GM19324 (cell line): ENCODE data around the gene TMEM116.
"Not testable (repeated sequence)": the region's sequence is repeated elsewhere in the genome, so short reads cannot be mapped to it uniquely, and the experiment has no call there.

Experiments used
- ATAC-seq: cut with Tn5 transposase; IDR thresholded peaks from one replicate; pipeline ENCODE4 v1.9.1; 2021; ENCODE audit warnings: mild to moderate bottlenecking, moderate library complexity; ENCODE audit not compliant: unreplicated experiment, low FRiP score

The TMEM116 gene

DNA sequence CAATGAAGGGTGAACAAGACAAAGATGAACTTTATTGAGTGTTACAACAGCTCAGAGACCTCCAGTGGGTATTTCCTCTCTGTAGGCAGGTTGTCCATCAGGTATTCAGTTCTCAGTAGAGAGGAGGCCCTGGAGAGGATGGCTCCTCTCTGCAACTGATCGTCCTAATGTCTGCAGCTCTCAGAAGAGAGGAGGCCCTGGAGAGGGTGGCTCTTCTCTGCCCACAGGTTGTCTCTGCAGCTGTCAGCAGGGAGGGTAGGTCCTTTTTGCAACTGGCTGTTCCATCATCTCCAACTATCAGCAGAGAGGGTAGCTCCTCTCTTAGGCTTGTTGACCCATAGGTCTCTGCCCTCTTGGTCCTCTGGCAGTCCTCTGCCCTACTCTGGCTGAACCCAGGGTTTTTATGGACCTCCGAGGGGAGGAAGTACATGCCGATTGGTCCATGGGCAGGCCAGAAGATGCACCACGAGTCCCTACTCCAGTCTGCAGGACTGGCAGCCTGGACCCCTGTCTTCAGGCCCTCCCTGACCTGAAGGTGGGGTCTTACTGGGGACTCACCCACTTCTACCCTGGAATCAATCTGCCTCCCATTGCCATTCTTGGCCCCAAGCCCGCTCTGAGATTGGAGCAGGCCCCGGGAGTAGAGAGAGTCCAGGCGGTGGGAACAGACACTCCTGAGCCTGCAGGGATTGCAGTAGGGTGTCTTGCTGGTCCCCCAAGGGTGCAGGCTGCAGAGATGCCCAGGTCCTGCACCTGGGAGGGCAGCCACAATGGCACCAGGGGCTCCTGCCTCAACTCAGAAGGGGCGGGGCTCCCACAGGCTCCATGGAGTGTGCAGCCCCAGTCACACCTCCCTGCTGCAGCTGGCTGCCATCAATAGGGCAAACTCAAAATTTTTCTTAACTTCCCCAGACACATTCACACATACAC, 2.3 kb downstream of the TMEM116 start:
- ATAC-seq, result no peak

DNA sequence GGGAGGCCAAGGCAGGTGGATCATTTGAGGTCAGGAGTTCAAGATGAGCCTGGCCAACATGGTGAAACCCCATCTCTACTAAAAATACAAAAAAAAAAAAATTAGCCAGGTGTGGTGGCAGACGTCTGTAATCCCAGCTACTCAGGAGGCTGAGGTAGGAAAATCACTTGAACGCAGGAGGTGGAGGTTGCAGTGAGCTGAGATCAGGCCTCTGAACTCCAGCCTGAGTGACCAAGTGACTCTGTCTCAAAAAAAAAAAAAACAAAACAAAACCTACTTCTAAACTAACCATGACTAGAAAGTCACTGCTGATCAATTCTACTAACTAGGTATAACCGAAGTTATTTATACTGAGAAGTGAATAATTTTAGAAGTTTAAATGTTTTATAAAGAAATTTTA, 3.4 kb downstream of the TMEM116 start:
- not testable (repeated sequence) for ATAC-seq

DNA sequence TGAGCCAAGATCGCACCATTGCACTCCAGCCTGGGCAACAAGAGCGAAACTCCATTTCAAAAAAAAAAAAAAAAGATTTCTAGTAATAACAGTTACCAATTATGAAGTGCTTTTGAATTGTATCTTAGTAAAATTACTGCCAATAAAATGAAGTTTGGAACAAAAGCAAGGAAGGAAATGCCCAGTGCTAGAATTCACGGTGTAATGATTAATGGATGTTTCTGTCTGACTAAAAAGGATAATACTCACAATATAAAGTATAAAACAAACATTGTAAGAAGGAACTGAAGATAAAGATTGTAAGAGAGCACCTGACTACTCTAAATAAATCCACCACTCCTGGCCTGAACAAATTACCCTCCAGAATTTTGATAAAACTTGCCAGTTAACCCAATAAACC, 4.0 kb downstream of the TMEM116 start:
- ATAC-seq, result no peak

DNA sequence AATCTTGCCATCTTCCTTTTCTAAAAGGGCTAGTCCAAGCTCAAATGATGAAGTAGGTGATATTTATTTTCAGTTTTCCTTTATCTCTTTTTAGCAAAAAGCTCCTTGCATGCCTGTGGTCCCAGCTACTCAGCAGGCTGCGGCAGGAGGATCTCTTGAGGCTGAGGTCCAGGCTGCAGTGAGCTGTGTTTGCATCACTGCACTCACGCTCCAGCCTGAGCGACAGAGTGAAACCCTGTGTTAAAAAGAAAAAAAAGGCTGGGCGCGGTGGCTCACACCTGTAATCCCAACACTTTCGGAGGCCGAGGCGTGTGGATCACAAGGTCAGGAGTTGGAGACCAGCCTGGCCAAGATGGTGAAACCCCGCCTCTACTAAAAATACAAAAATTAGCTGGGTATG, 5.0 kb downstream of the TMEM116 start:
- no peak for ATAC-seq

DNA sequence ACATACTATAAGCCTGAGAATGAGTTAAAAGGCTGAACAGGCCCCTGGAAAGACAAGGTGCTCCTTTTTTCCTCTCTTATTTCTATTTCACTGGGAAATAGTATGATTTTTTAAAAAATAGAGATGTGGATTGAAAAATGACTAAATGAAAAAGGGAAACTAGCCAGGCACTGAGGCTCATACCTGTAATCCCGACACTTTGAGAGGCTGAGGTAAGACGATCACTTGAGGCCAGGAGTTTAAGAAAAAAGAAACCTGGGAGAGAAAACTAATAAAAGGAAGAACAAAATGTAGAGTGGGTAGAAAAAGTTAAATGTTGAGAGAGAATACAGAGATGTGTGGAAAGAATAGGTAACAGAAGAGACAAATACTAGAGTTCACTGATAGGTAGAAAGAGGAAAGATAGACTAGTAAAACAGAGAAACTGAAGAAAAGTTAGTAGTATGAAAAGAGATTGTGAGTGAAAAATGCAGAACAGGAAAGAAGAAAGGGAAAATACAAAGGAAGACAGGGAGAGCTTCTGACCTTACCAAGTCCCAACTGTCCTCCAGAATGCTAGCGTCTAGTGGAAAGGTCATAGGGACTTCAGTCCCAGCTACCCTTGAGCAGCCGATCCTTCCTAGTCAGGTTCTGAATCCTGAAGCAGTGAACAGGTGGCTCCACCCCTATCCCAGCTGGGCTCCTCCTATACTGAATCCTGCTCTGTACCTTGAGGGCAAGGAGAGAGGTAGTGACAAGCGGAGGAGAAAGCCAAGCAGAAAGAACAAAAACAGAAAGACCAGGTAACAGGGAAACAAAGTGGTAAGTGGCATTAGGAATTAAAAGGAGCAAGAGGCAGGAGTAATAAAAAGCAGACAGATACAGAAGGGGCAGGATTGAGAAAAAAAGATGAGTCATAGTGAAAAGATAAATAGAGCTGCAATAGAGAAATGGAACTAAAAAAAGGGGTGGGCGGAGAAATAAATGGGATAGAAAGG, 7.3 kb downstream of the TMEM116 start:
- no peak for ATAC-seq

DNA sequence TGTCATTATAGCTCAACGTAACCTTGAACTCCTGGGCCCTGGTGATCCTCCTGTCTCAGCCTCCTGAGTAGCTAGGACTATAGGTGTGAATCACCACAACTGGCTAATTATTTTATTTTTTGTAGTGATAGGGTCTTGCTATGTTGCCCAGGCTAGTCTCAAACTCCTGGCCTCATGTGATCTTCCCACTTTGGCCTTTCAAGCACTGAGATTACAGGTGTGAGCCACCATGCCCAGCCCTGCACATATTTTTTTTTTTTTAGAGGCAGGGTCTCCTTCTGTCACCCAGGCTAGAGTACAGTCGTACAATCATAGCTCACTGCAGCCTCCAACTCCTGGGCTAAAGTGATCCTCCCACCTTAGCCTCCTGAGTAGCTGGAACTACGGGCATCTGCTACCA, 8.9 kb downstream of the TMEM116 start:
- ATAC-seq, result no peak

DNA sequence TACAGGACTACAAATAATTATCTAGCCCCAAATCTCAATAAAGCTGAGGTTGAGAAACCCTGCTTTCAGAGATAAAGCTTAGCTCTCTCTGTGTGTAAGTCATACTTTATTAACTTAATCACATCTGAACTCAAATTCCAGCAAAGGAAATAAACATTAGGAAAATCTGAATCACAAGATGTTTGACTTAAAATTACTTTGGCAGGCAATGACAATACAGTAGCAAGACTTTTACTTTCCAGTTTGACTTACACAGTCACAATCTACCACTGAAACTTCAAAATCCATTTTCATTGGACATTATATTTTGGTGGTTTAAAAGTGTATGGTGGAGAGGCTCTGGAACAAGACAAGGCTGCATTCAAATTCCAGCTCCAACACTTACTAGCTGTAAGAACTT, 11.4 kb downstream of the TMEM116 start:
- no peak for ATAC-seq

DNA sequence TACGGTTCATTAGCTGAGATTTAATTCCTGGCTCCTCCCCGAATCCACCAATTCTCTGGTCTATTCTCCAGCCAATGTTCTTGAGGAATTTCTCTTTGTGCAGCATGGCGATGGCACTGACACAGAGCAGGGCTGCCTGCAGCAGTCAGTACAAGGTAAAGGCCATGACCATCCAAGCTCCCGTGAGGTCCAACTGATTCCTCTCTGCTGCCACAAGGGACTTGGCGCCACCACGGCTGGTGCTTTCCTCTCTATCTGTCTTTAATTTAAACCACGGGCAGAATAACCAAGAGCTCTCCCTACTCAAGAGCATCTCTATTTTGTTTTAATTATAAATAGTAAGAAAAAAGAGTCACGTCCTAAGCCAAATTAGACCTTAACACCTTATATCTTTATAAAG, 12.1 kb downstream of the TMEM116 start:
- ATAC-seq, result no peak

DNA sequence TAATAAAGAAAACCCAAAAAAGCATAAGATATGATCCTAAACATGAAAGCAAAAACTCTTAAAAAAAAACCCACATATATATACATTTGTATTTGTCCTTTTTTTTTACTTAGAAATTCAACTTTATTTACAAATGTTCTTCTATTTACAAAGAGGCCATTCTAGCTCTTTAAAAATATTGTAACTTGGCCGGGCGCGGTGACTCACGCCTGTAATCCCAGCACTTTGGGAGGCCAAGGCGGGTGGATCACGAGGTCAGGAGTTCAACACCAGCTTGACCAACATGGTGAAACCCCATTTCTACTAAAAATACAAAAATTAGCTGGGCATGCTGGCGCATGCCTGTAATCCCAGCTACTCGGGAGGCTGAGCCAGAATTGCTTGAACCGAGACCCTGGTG, 13.8 kb downstream of the TMEM116 start:
- ATAC-seq, result not testable (repeated sequence)

DNA sequence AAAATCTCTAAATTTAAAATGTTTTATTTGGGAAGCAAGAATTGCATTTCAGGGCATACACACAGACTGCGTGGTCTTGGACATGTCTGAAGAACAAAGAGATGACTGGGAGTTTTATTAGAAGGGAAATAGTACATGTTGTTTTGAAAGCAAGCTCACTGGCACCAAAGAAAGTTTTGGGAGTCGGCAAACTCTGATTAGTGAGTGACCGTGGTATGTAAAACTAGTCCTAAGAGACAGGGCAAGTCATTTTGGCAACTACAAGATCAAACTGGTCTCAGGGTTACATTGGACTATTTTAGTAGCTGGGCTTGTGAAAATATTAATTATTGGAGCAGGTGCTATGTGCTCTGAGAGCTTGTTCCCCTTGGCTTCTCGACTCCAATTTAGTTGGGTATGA, 14.9 kb downstream of the TMEM116 start:
- ATAC-seq, result no peak

DNA sequence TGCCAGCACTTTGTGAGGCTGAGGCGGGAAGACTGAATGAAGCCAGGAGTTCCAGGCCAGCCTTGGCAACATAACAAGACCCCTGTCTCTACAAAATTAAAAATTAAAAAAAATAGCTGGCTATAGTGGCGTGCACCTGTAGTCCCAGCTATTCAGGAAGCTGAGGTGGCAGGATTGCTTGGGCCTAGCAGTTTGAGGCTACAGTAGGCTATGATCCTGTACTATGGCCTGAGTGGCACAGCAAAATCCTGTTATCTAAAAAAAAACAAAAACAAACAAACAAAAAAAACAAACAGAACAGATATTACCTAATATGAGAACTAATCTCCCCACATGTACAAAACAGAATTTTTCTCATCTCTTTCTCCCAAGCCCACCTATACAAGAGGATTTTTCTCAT, 15.7 kb downstream of the TMEM116 start:
- ATAC-seq, result no peak

DNA sequence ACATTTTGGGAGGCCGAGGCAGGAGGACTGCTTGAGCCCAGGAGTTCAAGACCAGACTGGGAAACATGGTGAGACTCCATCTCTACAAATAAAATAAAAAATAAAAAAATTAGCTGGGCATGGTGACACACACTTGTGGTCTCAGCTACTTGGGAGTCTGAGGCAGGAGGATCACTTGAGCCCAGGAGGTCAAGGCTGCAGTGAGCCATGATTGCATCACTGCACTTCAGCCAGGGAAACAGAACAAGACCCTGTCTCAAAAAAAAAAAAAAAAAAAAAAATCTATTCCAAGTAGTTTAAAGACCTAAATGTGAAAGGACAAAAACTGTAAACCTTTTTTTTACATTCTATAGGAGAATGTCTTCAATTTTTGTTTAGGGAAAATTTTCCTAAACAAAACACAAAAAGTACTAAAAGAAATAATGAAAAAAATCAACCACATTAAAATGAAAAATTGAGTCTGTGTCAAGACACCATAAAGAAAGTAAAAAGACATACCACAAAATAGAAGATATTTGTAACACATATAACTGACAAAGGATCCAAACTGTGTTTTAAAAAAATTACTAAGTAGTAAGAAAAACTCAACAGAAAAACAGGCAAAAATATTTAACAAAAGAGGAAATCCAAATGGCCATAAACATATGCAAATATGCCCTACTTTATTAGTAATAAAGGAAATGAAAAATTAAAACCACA, 17.0 kb downstream of the TMEM116 start:
- ATAC-seq, result no peak

DNA sequence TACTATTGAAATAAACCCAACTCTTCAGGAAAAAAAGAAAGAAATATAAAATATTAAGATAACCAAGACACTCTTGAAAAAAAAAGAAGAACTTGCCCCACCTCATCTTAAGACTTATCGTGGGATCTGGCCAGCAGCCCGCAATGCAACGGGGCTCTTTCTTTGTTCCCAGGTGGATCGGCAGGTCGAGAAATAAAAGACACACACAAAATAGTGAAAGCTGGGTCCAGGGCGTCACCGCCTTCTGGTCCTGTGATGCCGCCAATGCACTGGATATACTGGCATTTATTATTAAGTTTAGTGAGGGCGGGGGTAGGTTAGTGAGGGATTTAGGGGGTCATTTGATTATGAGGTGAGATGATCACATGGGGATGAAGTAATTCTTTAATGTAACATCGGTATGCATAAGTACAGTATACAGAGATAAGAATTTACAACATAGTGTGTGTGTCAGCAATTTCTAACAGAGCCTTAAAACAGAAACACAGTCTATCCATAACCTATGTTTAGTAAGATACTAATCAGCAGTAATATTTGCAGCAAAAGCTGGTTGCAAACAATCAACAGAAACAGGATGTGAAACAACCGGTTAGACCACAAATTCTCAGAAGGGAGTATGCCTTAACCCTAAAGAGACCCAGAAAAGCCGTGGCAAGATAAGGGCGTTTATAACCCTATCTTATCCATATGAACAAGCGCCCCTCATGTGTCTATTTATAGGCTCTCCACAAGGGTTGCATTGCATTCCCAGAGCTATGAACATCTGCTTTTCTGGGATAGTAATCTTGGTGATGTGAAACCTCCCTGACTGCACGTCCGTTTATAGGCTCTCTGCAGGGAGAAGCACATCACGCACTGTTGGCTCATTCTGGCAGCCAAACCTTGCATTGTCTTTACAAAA, 18.5 kb downstream of the TMEM116 start:
- not testable (repeated sequence) for ATAC-seq

DNA sequence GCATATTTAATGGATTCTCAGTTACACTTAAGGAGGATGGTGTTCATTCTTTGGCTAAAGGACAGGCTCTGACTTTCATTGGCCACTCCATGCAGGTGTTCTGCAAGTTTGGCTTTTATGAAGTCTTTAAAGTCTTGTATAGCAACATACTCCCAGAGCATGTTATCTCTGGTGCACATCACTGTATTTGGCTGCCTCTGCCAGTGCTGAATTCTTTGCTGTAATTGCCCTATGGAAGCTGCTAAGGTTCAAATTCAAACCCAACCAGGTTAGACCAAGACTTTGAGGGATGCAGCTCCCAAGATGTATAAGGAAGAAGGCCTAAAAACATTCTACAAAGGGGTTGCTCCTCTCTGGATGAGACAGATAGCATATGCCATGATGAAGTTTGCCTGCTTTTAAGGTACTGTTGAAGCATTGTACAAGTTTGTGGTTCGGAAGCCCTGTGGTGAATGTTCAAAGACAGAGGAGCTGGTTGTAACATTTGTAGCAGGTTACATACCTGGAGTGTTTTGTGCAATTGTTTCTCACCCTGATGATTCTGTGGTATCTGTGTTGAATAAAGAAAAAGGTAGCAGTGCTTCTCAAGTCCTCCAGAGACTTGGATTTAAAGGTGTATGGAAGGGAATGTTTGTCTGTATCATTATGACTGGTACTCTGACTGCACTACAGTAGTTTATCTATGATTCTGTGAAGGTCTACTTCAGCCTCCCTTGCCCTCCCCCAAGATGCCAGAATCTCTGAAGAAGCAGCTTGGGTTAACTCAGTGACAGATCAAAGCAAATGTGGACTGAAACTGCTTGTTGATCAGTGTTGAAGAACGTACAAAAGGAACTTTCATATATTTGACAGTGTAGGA, 19.4 kb downstream of the TMEM116 start:
- ATAC-seq, result no peak

DNA sequence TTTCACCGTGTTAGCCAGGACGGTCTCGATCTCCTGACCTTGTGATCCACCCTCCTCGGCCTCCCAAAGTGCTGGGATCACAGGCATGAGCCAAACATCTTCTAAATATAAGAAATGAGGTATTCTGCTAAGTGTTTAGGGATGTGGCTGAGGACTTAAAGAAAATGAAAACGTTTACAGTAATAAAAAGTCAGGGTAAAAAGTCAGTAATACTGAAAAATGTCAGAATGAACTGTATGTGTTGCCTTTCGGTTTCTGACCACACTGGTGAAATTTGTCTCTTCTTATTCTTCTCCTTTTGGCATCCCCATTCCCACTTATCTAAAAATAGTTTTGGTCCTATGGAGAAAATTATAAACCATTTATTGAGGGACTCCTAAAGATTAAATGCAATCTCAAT, 20.5 kb downstream of the TMEM116 start:
- no peak for ATAC-seq

DNA sequence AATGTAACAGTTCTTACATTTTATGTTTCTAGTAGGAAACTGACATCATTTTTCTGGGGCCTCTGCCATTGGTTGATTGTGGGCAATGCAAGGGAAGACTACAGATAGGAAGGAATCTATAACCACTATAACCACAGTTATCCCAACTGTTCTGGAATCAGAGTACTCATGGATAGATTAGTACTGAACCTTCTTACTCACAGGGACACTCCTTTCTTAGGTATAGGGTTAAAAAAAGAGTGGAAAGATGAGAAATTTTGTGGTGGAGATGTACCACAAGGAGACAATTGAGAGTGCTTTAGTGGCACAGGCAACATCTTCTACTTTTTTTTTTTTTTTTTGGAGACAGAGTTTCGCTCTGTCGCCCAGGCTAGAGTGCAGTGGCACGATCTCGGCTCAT, 21.0 kb downstream of the TMEM116 start:
- ATAC-seq, result no peak

DNA sequence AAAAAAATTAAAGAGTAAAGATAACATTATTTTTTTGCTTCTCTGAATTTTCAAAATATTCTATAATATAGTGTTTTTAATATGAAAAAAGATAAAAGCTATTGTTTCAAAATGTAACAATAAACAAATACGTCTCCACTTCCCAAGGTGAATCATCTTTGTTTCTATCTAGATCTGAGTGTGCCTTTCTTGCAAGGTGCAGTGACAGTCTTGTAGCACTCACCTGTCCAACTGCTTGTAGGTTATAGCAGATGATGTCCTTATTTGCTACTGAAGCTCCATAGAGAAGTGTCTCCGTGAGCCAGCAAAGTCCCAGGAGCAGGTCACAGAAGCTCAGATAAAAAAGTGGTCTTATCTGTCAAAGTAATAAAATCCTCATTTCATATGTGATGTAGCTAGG, 21.4 kb downstream of the TMEM116 start:
- ATAC-seq, result no peak

DNA sequence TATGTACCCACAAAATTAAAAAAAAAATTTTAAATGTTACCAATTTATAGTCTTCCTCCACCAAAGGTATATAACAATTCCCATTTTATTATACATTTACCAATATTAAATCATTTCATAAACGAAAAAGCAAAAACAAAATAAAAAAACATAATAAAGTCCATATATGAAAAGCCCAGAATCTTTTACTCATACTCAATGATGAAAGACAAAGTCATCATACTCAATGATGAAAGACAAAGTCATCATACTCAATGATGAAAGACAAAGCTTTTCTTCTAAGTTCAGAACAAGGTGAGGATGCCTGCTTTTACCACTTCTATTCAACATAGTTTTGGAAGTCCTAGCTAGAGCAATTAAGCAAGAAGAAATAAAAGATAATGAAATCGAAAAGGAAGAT, 28.1 kb downstream of the TMEM116 start:
- ATAC-seq, result no peak

DNA sequence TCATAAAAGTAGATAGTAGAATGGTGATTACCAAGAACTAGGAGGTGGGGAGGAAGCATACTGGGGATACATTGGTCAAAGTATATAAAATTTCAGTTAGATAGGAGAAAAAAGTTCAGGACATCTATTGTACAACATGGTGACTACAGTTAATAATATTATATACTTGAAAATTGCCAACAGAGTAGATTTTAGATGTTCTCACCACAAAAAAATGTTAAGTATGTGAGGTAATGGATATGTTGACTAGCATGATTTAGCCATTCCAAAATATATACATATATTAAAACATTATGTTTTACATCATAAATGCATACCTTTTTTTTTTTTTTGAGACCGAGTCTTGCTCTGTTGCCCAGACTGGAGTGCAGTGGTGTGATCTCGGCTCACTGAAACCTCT, 31.0 kb downstream of the TMEM116 start:
- ATAC-seq, result no peak
